ENCODE measurements around the gene SUMO1.

The SUMO1 gene

DNA sequence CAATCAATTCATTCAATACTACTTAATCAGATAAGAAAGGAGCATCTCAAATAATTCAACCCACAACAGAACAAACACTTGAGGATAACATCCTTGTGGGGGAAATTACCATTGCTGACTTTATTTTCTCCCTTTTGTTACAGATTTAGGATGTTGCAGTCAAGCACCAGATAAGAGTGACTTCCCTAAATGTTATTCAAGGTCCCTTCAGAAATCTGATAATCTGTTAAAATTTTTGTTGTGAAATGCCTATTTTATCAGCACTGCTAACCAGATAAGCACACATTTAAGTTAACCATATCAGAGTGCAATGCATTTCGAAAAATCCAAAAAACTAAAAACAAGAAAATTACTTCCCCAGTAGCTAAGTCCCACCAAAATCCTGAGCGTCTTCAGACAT is 33.5 kb downstream of the SUMO1 start:
- TF ChIP-seq, protein P1, sequence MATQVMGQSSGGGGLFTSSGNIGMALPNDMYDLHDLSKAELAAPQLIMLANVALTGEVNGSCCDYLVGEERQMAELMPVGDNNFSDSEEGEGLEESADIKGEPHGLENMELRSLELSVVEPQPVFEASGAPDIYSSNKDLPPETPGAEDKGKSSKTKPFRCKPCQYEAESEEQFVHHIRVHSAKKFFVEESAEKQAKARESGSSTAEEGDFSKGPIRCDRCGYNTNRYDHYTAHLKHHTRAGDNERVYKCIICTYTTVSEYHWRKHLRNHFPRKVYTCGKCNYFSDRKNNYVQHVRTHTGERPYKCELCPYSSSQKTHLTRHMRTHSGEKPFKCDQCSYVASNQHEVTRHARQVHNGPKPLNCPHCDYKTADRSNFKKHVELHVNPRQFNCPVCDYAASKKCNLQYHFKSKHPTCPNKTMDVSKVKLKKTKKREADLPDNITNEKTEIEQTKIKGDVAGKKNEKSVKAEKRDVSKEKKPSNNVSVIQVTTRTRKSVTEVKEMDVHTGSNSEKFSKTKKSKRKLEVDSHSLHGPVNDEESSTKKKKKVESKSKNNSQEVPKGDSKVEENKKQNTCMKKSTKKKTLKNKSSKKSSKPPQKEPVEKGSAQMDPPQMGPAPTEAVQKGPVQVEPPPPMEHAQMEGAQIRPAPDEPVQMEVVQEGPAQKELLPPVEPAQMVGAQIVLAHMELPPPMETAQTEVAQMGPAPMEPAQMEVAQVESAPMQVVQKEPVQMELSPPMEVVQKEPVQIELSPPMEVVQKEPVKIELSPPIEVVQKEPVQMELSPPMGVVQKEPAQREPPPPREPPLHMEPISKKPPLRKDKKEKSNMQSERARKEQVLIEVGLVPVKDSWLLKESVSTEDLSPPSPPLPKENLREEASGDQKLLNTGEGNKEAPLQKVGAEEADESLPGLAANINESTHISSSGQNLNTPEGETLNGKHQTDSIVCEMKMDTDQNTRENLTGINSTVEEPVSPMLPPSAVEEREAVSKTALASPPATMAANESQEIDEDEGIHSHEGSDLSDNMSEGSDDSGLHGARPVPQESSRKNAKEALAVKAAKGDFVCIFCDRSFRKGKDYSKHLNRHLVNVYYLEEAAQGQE (IDR thresholded peaks at IDR 0.05; ENCODE audit: insufficient read depth in 1 of 2, low read depth in 2 of 2, low read length in 2 of 2), result no peak
- TF ChIP-seq TAF1 (IDR thresholded peaks at IDR 0.05; ENCODE audit: borderline replicate concordance, insufficient read depth, low read length) (no peak), SIN3A (IDR thresholded peaks at IDR 0.05; ENCODE audit: borderline replicate concordance, insufficient read depth, low read length) (no peak), POLR2AphosphoS5 (IDR thresholded peaks at IDR 0.05; ENCODE audit: low read depth, low read length) (no peak), FOXP2 (optimal IDR thresholded peaks at IDR 0.05; ENCODE audit: borderline replicate concordance, extremely low read depth, extremely low read length, insufficient read depth) (no peak)

DNA sequence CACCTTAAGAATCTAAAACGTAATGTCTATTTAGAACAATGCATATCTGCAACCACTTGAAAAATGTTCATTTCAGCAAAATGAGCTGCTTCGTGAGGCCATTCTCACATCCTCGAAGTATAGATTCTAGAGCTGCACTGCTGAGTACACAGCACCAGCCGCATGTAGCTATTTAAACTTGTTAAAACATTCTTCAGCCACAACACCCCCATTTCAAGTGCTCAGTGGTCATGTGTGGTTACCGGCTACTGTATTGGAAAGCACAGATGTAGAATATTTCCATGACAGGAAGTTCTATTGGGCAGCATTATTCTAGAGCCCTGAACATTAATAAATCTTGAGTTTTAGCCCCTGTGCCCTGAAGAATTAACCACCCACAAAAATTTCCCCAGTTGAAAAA is 35.0 kb downstream of the SUMO1 start:
- no peak for TF ChIP-seq SIN3A (IDR thresholded peaks at IDR 0.05; ENCODE audit: borderline replicate concordance, insufficient read depth, low read length)
- TF ChIP-seq, protein P1 (IDR thresholded peaks at IDR 0.05; ENCODE audit: insufficient read depth in 1 of 2, low read depth in 2 of 2, low read length in 2 of 2), result no peak
- TF ChIP-seq TAF1 (IDR thresholded peaks at IDR 0.05; ENCODE audit: borderline replicate concordance, insufficient read depth, low read length), result no peak
- no peak for TF ChIP-seq POLR2AphosphoS5 (IDR thresholded peaks at IDR 0.05; ENCODE audit: low read depth, low read length)
- TF ChIP-seq FOXP2 (optimal IDR thresholded peaks at IDR 0.05; ENCODE audit: borderline replicate concordance, extremely low read depth, extremely low read length, insufficient read depth), result no peak

DNA sequence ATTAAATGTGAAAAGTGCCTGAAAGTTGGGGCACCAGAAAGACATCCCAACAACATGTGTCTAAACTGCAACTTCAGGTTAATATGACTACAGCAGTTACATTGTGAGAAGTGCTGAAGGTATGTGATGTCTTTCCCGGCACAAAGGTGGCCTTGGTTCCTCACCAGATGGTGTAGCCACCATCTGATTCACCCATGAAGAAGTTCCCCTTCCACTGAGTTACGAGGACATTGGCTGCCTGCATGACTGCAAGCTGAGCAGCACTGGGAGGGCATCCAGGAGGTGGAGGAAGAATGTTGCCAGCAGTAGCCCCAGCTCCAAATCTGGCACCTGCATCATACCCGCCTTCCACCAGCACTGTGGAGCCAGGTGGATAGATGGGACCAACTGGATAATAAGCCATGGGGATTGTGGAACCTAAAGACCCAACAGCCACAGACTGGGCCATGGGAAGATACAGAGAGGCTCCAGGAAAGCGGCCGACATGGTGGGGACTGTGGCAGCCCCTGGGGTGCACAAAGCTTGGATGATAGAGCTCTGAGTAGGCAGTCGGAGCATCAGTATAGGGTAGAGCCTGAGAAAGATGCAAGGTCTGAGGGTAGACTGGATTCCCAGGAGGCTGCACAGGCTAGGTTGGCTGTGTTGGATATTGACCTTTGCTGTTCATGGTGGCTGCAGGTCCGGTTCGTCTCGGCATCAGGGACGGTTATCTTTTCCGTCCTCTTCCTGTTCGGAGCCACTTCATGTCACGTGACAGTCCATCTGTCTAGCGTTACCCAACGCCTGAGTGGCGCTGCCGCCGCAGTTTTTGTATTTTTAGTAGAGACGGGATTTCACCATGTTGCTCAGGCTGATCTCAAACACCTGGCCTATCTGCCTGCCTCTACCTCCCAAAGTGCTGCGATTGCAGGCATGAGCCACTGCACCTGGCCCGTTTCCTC is 36.9 kb downstream of the SUMO1 start:
- TF ChIP-seq, protein P1 (IDR thresholded peaks at IDR 0.05; ENCODE audit: insufficient read depth in 1 of 2, low read depth in 2 of 2, low read length in 2 of 2), result no peak
- no peak for TF ChIP-seq TAF1 (IDR thresholded peaks at IDR 0.05; ENCODE audit: borderline replicate concordance, insufficient read depth, low read length)
- no peak for TF ChIP-seq FOXP2 (optimal IDR thresholded peaks at IDR 0.05; ENCODE audit: borderline replicate concordance, extremely low read depth, extremely low read length, insufficient read depth)
- no peak for TF ChIP-seq SIN3A (IDR thresholded peaks at IDR 0.05; ENCODE audit: borderline replicate concordance, insufficient read depth, low read length)

DNA sequence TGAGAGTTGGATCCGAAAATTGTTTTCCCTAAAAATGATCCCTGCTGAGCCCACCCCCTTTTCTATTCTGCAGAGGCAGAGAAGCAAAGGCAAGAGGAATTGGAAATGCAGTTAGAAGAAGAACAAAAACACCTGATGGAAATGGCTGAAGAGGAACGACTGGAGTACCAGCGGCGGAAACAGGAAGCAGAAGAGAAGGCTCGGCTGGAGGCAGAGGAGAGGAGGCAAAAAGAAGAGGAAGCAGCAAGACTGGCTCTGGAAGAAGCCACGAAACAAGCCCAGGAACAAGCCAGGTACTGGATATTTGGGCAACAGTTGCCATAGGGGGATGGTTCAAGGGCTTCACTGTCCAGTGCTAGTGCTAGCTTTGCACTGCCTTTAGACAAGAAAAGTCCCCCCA is 41.7 kb downstream of the SUMO1 start:
- TF ChIP-seq FOXP2 (optimal IDR thresholded peaks at IDR 0.05; ENCODE audit: borderline replicate concordance, extremely low read depth, extremely low read length, insufficient read depth) (no peak), TAF1 (IDR thresholded peaks at IDR 0.05; ENCODE audit: borderline replicate concordance, insufficient read depth, low read length) (no peak), SIN3A (IDR thresholded peaks at IDR 0.05; ENCODE audit: borderline replicate concordance, insufficient read depth, low read length) (no peak), POLR2AphosphoS5 (IDR thresholded peaks at IDR 0.05; ENCODE audit: low read depth, low read length) (no peak)
- TF ChIP-seq, protein P1 (IDR thresholded peaks at IDR 0.05; ENCODE audit: insufficient read depth in 1 of 2, low read depth in 2 of 2, low read length in 2 of 2), result no peak

Data from PFSK-1 (cell line).